Measurements from ENCODE around the gene TNNT1.
A peak's percentile ranks its signal among the peaks of the same experiment; 100 is the strongest.
"Not testable (repeated sequence)": the region's sequence is repeated elsewhere in the genome, so short reads cannot be mapped to it uniquely, and the experiment has no call there.

The TNNT1 gene

GRCh38 chr19:55166530-55167268 is 17.7 kb upstream of the TNNT1 start, which contains the start of gene DNAAF3:
Gene DNAAF3 (minus strand): TSS chr19:55166613. CDS start chr19:55166413, 200 bp downstream.
- DNase-seq, result peak; percentile 81 to 84

GRCh38 chr19:55165952-55166529 is 17.0 kb upstream of the TNNT1 start:
- DNase-seq, result peak; percentile 61 to 64

- no peak for DNase-seq
Measured at GRCh38 chr19:55161571-55162322, 12.7 kb upstream of the TNNT1 start.

- no peak for DNase-seq
Measured at GRCh38 chr19:55160986-55161365, 12.0 kb upstream of the TNNT1 start.

GRCh38 chr19:55160128-55160985 is 11.4 kb upstream of the TNNT1 start:
- peak; percentile 87 to 89 for DNase-seq

GRCh38 chr19:55158848-55159749 is 10.1 kb upstream of the TNNT1 start:
- no peak for DNase-seq

GRCh38 chr19:55158423-55158822 is 9.4 kb upstream of the TNNT1 start:
- no peak for DNase-seq

- DNase-seq, result no peak
Measured at GRCh38 chr19:55157064-55157908, 8.3 kb upstream of the TNNT1 start, which contains the start of gene TNNI3. Gene TNNI3 (minus strand): TSS chr19:55157732. CDS start chr19:55157589, 143 bp downstream.

GRCh38 chr19:55156202-55157063 is 7.4 kb upstream of the TNNT1 start:
- peak; percentile 24 to 44 for DNase-seq

GRCh38 chr19:55155784-55156183 is 6.8 kb upstream of the TNNT1 start:
- DNase-seq, result not testable (repeated sequence)

- DNase-seq, result no peak
Measured at GRCh38 chr19:55153652-55154264, 4.8 kb upstream of the TNNT1 start.

- DNase-seq, result no peak
Measured at GRCh38 chr19:55152017-55152416, 3.0 kb upstream of the TNNT1 start.

- no peak for DNase-seq
Measured at GRCh38 chr19:55147545-55148251, 1.3 kb downstream of the TNNT1 start.

- no peak for DNase-seq
Measured at GRCh38 chr19:55146705-55147273, 2.2 kb downstream of the TNNT1 start.

GRCh38 chr19:55146078-55146704 is 2.8 kb downstream of the TNNT1 start:
- DNase-seq, result peak in 1 of 2 donors; percentile 25

- no peak for DNase-seq
Measured at GRCh38 chr19:55145232-55145631, 3.8 kb downstream of the TNNT1 start.

- DNase-seq, result no peak
Measured at GRCh38 chr19:55141696-55142095, 7.3 kb downstream of the TNNT1 start.

- no peak for DNase-seq
Measured at GRCh38 chr19:55137915-55138314, 11.1 kb downstream of the TNNT1 start.

Measured in CD4-positive, alpha-beta T cell treated with Interferon alpha-2 for 1 hour (primary cell).